ENCODE data around the gene SMIM44.

Gene SMIM44

DNA sequence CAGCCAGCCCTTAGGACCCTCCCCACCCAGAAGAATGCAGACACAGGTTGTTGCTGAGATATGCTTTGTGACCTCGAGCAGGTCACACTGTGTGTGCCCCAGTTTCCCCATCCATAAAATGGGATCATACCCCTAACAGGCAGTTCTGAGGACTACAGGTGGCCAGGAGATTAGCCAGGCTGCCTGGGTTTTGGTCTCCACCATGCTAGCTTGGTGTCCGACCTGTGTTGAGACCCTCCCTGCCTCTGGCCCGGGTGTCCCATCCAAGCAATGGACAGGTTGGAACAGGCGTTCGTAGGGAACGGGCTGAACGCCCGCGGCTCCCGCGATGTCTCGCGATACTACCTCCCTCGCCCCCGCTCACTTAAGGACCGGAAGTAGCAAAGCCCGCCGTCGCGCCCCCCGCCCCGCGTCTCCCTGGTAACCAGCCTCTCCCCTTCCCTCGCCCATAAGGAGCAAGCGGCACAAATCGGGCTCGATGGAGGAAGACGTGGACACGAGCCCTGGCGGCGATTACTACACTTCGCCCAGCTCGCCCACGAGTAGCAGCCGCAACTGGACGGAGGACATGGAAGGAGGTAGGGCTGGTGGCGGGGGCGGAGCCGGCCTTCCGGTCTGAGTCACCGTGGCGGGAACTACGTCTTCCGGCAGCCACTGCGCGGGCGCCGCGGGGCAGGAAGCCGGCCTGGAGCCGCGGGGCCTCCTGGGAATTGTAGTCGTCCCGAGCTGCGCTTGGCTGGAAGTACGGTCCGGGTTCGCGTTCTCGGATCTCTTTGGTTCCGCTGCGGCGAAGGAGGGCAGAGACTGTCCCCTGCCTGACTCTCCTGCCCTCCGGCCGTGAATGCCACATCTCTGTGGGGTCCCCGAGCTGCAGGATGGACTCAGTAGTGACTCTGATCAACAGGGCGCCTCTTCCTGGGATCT, 48.3 kb downstream of the SMIM44 start:
- peak; percentile 92 for DNase-seq (ENCODE audit: low read depth)

GRCh38 chr19:3433805-3434540, 49.3 kb downstream of the SMIM44 start:
- DNase-seq (ENCODE audit: low read depth): no peak

DNA sequence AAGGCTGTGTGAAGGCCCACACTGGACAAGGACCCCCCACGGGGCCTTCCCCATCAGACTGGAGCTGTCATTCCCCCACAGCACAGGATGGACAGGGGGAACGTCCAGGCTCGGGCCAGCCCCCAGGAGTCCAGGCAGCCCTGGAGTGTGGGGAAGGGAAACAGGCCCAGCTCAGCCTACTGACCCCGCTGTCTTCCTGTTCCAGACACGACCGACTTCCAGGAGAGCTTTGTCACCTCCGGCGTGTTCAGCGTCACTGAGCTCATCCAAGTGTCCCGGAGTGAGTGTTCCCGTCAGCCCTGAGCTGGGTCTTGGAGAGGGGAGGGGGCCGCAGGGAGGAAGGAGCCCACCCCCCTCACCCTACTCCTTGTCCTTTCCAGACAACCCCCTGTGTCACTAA, 49.9 kb downstream of the SMIM44 start:
- DNase-seq (ENCODE audit: low read depth): no peak
